GM12874 (cell line): Measurements from ENCODE around the gene PSENEN.

Experiments
- TF ChIP-seq, protein P1 (sequence below): IDR thresholded peaks from 2 replicates; pipeline ENCODE4 v1.5.1; 2011; ENCODE audit warnings: low read depth, mild to moderate bottlenecking, control low read depth, low read length, moderate library complexity; ENCODE audit not compliant: insufficient read depth

Gene PSENEN

DNA sequence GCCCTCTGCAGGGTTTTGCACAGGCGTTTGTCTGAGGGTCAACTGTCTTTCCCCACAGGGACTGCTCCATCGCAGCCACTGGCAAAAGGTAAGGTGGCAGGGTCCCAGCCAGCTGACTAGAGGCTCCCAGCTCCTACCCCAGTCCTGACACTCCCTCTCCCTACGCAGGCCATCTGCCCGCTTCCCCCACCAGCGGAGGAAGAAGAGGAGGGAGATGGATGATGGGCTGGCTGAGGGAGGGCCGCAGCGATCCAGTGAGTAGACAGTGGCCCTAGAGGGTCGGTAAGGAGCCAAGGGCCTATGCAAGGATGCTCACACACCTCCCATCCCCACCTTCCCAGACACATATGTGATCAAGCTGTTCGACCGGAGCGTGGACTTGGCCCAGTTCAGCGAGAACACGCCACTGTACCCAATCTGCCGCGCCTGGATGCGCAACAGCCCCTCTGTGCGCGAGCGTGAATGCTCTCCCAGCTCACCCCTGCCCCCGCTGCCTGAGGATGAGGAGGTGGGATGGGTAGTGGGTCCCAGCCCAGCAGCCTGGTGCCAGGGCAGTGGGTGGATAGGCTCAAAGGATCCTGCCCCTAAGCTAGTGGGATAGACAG, 7.4 kb downstream of the PSENEN start:
- TF ChIP-seq, protein P1, sequence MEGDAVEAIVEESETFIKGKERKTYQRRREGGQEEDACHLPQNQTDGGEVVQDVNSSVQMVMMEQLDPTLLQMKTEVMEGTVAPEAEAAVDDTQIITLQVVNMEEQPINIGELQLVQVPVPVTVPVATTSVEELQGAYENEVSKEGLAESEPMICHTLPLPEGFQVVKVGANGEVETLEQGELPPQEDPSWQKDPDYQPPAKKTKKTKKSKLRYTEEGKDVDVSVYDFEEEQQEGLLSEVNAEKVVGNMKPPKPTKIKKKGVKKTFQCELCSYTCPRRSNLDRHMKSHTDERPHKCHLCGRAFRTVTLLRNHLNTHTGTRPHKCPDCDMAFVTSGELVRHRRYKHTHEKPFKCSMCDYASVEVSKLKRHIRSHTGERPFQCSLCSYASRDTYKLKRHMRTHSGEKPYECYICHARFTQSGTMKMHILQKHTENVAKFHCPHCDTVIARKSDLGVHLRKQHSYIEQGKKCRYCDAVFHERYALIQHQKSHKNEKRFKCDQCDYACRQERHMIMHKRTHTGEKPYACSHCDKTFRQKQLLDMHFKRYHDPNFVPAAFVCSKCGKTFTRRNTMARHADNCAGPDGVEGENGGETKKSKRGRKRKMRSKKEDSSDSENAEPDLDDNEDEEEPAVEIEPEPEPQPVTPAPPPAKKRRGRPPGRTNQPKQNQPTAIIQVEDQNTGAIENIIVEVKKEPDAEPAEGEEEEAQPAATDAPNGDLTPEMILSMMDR, result no peak

DNA sequence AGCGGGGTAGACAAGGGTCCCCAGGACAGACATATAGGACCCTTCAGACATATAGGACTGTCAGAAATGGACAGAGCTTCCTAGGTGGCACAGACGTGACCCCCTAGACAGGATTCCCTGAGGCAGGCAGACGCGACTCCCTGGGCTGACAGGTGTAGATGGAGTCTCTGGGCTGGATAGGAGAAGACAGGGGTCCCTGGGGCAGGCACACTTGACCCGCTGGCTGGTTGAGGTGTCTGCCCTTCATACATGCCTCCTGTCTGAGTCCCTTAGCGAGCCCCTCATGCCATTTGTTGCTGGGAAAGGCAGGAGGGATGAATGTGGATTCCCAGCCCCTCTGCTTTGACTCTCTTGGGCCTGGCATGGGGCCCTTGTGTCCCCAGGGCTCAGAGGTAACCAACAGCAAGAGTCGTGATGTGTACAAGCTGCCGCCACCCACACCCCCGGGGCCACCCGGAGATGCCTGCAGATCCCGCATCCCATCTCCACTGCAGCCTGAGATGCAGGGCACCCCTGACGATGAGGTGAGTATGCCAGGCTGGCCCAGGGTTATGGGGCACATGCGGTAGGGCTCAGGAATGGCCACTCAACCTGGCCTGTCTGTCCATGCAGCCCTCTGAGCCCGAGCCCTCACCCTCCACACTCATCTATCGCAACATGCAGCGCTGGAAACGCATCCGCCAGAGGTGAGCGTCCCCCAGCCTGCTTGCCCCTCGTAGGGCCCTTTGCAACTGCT, 8.4 kb downstream of the PSENEN start:
- TF ChIP-seq, protein P1, result no peak

DNA sequence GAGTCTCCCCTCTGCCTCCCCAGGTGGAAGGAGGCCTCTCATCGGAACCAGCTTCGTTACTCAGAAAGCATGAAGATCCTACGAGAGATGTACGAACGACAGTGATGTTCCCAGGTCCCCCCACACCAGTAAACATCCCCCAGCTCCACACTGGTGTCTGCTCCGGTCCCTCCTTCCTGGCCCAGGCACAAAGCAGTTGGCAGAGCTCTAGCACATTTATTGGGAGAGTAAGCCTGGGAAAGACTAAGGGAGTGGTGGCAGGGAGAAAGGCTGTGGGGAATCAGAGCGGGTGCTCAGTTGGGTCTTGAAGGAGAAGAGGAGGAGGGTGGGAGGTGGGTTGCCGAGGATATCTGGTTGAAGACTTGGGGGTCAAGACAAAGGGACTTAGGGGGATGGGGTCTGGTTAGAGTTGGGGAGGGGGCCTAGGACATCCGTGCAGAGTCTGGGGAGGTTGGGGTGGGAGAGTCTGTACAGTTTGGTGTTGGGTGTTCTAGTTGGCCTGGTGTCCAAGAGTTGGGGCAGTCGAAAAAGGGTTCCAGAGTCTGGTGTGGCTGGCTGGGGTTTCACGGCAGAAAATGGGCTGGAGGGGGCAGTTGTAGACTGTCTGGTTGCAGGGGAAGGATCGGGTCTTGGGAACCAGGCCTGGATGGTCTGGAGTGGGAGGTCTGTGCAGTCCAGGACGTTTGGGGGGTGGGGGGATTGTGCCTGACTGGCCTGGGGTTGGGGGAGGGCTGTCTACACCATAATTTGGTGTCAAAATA, 9.1 kb downstream of the PSENEN start:
- TF ChIP-seq, protein P1, result no peak

- TF ChIP-seq, protein P1, result no peak
Observed at GRCh38 chr19:35755131-35755549, 9.7 kb downstream of the PSENEN start.

DNA sequence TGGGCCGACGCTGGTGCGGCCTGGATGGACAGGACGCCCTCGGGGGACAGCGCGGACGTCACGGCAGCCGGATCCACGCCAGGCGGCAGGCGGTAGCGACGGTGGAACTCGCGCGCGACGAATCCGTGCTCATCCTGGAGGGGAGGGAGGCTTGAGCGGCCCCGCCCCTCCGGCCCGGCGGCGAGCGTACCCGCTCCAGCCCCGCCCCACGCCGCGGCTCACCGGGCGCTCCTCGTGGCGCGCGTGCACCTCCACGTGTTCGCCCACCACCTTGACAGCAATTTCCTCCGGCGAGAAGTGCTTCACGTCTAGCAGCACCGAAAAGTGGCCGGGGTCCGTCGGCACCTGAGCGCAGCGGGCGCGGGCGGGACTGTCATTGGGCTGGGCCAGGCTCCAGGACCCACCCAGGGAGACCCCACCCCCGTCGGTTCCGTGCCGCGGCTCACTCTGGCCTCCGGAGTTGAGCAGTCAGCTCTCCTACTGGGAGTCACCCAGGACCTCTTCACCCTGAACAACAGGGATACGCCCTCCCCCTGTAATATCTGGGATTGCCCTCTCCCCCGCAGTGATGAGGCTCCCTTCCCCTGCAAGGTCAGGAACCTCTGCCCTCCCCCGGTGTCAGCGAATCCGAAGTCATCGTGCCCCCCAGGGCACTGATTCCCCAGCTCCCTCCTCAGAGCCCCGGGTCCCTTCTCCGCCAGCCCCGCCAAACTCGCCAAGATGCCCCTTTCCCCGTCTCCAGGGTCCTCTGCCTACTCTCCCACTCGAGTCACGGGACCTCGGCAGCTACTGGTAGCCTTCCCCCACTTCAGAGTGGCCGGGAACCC, 10.3 kb downstream of the PSENEN start:
- TF ChIP-seq, protein P1, result no peak

DNA sequence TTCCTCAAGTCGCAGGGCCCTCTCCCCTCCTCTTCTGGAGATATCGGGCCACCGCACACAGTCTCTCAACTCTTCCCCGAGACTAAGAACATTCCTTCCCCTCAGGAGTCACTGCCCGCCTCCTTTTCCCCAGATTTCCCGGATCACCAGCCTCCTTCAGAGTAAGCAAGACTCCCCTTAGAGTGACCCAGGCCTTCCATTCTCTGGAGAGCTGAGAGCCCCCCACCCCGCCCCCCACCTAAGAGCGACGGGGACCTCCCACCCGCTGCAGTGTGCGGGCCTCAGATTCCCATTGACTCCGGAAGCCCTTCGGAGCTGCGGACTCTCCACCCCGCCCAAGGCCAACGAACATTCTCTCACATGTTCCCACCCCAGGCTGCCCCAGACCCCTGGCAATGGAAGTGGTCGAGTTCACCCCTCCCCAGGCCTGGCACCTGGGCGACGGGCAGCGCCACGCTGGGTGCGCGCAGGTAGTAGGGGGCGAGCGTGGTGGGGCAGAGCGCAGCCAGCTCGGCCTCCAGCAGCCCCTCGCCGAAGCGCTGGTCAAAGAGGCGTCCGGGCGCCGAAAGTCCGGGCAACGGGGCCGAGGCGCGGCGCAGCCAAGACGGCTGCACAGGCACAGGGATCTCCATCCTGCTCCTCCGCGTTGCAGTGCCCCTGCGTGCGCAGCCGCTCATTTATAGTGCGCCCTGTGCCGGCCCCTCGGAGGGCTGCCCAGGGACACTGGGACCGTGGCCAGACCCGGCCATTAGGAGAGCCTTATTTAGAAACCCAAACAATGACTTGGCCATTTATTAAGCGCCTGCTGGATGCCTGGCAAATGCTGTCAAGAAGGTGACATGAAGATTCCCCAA, 11.2 kb downstream of the PSENEN start, which contains the start of gene HSPB6:
TSS of gene HSPB6 (minus strand) at position 653 of the 854 bp plus-strand sequence. CDS start at position 632, 21 bp downstream.
- TF ChIP-seq, protein P1, result no peak
